GM21717 (cell line): ENCODE data around the gene SLMAP.
"Not testable (repeated sequence)": the region's sequence is repeated elsewhere in the genome, so short reads cannot be mapped to it uniquely, and the experiment has no call there.

ENCODE experiments used
- ATAC-seq: cut with Tn5 transposase; IDR thresholded peaks from one replicate; pipeline ENCODE4 v1.9.1; 2021; ENCODE audit warnings: mild to moderate bottlenecking, moderate library complexity; ENCODE audit not compliant: unreplicated experiment

Gene SLMAP

DNA sequence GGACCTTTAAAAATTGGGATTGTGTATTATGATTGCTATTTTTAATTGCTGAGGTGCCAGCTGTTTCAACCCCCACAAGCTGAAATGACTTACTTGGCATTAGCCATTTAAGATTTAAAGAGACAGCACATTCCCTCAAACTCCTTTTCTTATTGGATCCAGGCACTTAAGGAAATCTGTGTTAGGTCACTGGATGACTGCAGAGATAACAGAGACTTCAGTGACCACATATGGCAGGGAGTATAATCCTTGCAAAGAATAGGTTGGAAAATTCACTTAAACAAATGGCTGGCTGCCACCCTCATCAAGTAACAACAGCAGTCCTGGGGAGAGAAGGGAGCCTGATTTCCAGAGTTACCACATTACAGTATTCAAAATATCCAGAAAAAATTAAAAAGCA, 66.6 kb downstream of the SLMAP start:
- ATAC-seq, result no peak

DNA sequence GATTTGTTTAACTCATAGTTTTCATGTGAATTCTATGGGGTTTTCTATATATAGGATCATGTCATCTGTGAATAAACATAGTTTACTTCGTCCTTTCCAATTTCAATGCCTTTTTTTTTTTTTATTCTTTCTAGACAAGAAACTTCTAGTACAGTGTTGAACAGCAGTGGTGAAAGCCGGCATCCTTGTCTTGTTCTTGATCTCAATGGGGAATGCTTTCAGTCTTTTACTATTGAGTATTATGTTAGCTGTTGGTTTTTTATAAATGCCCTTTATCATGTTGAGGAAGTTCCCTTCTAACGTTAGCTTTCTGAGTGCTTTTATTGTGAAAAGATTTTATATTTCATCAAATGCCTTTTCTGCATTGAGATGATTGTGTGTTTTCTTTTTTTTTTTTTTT, 69.0 kb downstream of the SLMAP start:
- ATAC-seq, result no peak

DNA sequence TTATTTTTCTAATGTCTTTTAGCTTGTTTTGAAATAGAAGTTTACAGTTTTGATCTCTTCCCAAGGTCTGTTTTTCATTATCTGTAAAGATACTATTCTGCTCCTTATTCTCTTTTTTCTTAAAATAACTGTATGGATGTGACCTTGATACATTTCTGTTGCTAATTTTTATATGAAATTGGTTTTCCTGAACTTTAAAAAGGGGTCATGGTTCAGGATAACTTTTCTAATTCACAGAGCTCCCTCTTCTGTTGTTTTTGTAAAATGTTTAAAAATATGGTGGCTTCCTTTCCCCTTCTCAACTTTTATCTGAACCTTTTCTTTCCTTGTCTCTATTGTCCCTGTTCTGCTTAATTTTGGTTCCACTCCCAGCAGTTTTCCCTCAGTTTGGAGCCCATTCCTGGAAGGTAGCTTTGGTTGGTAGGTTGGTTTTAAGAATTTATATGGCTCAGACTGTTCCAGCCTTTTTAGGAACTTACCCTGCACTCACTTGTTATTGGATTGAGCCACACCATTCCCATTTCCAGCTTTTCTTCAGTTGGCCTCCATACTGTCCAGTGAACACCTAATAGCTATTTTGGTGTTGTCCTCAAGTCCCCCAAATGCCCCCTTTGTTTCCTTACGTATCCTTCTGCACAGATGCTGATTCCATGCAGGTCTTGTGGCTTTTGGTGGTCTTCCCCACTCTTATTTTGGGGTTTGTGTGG, 70.3 kb downstream of the SLMAP start:
- ATAC-seq, result no peak

DNA sequence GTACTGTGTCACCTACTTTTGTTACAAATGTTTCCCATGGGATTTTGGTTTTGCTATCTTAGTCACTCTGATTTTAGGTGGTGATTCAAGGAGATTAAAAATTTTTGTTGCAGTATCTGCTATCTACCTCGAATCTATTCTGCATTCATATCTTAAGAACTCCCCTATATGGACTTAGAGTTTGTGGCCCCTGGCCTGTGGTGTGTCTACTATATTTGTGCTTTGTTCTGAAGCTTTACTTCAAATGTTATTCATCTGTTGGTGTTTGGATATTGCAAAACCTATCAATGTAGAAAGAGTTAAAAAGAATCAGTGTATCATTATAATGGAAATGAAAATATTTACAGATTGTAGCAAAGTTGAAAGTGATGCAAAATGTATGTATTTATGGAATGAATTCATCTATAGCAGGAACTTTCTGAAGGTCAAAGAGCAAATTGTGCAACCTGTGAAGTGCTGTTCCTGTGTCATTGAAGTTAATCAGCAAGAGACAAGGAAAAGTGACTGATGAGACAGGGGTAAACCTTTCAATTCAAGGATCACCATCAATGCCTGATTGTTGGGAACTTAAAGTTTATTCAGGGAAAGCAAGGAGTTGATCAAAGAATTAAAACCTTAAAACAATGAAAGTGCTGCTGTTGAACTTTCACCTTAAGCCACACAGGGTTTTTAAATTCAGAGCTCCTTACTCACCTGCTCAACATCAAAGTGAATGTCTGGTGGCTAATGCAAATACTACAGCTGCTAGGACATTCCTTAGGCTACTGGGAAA, 71.0 kb downstream of the SLMAP start:
- no peak for ATAC-seq

DNA sequence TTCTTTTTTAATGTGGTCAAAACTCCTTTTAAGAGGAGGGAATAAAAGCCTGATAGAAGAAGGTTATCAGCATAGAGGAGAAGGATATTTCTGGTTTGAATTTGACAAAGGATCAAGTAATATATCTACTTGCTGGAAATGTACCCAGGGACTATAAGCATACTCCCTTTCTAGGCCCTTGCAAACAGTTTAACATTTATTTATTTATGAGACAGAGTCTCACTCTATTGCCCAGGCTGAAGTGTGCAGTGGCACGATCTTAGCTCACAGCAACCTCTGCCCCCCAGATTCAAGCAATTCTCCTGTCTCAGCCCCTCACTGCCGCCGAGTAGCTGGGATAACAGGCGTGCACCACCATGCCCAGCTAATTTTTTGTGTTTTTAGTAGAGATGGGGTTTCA, 71.6 kb downstream of the SLMAP start:
- no peak for ATAC-seq

DNA sequence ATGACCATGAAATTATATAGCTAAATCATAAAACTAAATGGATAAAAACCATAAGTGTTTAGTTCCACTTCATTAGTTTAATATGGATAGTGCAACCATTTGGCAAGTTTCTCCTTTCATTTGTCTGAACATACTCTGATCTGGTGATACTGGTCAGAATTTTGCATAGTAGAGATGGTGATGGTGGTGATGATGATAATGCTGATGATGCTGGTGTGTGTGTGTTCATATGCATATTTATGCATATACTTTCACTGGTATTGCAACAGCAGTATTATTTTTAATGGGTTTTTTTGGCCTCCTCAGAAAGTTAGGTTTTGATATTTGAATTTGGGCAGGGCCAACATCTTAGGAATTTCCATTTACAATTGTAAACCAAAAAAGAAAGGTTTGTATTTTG, 76.4 kb downstream of the SLMAP start:
- ATAC-seq, result no peak

DNA sequence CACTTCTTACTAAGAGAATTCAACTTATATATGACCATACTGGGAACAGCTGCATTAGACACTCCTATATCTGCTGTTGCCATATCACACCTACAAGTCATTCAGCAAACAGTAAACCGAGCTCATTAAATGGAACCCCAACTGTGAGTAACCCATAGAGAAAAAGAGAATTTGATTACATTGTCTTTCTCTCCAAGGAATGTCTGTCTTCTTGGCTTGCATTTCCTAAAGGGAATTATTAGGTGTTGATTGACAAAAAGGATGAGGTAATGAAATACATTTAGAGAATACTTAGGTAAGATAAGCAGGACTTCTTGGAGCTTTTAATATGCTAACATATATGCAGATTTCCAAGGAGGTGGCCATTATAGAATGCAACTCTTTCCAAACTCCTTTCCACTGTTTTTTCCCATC, 76.8 kb downstream of the SLMAP start:
- ATAC-seq, result no peak

DNA sequence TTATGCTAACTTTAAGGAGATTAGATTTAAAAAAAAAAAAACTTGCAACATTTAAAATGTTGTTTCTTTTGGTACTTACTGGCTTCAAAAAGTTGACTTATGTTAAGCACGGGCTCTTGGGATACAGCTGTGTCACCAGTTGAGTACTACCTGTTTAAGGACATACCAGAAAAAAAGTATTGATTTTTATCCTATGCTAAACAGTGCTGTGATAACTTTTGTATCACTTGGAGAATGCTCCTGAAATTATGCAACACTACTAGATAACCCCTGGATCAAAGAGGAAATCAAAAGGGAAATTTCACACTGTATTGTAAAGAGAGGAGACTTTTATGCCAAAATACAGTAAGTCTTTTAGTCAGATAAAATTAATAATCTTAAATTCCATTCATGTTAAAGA, 77.7 kb downstream of the SLMAP start:
- ATAC-seq, result no peak

DNA sequence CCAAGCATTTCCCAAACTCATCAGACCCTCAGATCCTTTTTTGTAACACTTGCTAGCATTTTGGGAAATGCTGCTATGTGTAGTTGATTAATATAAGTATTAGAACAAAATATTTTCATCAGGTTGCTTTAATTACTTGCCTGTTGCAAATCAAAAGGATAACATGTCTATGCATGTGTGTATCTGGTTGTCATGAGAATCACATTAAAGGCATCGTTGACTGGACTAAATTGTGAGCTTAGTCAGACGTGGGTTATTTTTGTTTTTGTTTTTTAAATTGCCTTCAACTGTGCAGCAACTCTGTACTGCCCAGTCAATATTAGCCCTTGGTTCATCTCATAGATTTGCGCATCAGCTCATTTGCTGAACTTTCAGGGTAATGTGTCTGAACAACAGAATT, 81.6 kb downstream of the SLMAP start:
- no peak for ATAC-seq

DNA sequence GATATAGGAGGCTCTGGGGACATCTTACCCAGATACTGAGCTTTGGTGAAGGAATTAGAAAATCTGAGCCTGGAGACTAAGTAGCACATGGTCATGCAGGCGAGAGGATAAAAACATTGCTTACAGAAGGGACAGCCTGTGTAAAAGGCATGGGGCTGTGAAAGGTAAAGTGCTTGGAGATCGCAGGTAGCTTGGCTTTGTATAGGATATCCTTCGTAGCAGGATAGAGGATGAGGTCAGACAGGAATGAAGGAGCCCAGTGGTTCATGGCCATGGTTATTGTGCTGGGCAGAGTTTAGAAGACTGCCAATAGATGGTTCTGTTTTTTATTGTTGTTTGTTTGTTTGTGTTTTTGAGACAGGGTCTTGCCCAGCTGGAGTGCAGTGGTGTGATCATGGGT, 82.5 kb downstream of the SLMAP start:
- no peak for ATAC-seq

DNA sequence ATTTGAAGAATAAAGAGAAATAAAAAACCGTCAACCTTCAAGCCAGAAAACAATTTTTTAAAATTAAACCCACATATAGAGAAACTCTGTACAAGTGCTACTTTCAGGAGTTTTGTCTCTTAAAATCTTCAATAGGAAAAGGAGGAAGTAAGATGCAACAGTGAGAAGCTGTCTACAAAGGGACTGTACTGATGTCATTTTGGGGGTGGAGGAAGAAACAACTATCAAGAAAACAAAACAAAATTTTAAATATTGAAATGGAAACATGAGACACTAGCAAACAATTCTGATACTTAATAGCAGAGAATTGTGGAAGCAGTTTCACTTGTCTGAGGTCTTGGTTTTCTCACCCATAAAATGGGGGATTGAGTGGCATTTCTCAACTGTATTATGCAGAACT, 84.4 kb downstream of the SLMAP start:
- ATAC-seq, result no peak

DNA sequence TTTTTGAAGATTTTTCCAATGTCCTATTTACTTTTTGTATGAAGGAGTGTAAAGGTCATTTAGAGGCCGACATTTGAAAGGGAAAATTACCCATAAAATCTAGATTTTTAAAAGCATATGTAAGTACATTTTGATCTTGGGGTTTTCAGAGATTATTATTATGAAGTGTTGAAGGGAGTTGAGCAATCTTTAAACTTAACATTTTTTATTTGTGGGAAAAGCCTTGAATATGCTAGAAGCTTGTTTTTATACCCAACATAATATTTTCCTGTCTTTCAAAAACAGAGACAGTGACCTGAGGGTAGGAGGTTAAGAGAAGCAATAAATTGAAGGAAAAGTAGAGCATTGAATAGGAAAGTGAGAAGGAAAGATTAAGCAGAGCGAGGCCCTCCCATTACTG, 85.7 kb downstream of the SLMAP start:
- ATAC-seq, result no peak

DNA sequence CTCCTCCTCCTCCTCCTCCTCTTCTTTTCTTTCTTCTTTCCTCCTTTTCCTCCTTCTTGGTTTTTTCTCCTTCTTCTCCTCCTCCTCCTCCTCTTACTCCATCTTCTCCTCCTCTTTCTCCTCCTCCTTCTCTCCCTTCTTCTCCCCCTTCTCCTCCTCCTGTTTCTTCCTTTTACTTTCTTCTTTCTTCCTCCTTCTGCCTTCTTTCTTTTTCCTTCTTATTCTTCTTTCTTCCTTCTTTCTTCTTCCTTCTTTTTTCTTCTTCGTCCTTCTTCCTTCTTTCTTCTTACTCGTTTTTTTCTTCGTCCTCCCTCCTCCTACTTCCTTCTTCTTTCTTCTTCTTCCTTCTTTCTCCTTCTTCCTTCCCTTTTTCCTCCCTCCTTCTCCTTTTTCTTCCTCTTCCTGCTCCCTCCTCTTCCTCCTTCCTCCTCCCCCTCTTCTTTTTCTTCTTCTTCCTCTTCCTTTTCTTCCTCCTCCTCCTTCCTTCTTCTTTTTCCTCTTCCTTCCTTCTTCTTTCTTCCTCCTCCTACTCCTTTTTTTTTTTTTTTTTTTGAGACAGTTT, 92.1 kb downstream of the SLMAP start:
- ATAC-seq, result no peak

DNA sequence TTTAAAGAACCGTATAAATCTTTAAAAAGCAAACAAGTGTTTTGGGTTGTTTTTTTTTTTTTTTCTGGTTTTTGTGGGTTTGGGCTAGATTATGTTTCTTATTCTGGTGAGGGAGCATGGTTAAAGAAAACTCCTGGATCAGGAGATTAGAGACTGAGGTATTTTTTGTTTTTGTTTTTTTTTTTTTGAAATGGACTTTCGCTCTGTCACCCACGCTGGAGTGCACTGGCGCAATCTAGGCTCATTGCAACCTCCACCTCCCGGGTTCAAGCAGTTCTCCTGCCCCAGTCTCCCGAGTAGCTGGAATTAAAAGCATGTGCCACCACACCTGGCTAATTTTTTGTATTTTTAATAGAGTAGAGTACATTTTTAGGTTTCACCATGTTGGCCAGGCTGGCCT, 95.2 kb downstream of the SLMAP start:
- ATAC-seq, result no peak

DNA sequence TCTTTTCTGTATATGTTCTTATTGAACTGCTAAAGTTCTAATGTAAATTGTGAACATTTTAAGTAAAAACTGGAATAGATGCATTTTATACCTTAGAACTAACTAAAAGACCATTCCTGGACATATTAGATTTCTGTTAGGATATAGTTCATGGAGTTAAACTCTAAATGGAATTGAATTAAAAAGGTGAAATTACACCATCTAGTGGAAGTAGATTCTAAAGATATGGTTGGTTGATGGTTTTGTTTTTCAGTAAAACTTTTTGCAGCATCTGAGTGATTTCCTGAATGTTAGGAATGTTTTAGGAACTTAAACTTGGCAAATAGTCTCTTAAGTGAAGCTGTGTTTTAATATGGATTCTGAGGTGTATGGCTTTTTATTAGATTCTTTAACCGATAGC, 96.8 kb downstream of the SLMAP start:
- ATAC-seq, result no peak

DNA sequence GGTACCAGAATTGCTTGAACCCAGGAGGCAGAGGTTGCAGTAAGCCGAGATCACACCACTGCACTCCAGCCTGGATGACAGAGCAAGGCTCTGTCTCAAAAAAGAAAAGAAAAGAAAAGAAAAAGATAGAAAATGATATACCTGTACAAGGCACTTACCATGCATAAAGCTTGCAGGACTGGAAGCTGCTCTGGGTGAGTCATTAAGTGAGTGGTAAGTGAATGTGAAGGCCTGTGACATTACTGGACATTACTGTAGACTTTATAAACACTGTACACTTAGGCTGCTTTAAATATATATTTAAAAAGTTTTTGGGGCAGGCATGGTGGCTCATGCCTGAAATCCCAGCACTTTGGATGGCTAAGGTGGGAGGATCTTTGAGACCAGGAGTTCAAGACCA, 99.2 kb downstream of the SLMAP start:
- no peak for ATAC-seq

DNA sequence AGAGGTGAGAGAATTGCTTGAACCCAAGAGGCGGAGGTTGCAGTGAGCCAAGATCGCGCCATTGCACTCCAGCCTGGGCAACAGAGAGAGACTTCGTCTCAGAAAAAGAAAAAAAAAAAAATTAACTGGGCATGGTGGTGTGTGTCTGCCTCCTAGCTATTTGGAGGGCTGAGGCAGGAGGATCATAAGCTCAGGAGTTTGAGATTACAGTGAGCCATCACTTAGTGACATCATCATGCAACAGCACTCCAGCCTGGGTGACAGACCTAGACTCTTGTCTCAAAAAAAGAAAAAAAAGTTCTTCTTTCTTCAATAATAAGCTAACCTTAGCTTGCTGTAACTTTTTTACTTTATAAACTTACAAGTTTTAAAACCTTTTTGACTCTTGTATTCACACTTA, 99.8 kb downstream of the SLMAP start:
- no peak for ATAC-seq

DNA sequence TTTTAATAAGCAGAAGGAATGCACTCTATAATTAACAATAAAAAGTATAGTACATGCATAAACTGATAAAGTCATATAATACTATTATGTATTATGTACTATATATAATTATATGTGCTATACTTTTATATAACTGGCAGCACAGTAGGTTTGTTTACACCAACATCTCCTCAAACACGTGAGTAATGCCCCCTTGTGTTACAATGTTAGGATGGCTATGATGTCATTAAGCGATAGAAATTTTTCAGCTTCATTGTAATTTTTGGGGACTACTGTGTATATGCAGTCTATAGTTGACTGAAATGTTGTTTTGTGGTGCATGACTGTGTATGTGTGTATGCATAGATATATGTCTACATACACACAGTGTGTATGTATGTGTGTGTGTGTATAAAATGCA, 100.6 kb downstream of the SLMAP start:
- no peak for ATAC-seq

DNA sequence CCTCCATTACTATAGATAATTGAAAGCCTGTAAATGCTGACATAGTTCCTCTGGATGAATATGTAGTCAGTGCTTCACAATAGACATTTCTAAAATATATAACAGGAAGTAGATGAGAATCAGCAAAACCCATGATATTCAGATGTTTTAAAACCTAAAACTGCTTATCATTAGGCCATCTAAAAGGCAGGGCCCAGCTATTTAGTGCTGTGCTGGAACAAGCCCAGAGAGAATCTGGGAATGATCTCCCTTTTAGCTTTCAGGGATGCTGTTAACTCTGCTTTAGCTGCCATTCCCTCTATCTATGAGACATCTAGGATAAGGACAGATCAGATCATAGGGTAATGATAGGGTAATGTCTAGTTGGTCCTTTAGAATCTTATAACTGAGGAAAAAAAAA, 106.8 kb downstream of the SLMAP start:
- no peak for ATAC-seq

DNA sequence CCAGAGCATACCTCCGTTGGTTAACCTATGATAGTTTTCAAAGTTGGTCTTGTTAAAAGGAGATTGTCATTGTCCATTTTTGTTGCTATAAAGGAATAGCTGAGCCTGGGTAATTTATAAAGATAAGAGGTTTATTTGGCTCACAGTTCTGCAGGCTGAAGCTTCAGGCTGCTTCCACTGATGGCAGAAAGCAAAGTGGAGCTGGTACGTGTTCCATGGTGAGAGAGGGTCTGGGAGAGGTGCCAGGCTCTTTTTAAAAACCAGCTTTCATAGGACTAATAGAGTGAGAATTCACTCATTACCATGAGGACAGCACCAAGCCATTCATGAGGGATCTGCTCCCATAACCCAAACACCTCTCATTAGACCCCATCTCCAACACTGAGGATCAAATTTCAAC, 107.3 kb downstream of the SLMAP start:
- no peak for ATAC-seq

DNA sequence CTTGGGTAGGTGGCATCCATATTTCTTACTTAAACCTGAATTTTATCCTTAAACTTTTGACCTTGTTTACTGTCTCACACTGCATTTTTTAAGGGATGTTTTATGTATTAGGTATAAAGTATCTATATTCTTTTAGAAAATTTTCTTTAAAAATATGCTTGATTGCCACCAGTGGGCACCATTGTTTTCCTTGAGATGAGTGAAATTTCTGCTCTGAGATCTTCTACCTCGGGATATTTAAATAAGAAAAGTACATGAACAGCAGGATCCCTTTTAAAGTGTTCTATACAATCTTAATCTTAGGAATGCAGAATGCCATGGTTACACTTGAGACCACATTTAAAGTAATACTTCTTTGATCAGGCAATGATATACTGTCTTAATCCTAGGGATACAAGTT, 108.7 kb downstream of the SLMAP start:
- no peak for ATAC-seq

DNA sequence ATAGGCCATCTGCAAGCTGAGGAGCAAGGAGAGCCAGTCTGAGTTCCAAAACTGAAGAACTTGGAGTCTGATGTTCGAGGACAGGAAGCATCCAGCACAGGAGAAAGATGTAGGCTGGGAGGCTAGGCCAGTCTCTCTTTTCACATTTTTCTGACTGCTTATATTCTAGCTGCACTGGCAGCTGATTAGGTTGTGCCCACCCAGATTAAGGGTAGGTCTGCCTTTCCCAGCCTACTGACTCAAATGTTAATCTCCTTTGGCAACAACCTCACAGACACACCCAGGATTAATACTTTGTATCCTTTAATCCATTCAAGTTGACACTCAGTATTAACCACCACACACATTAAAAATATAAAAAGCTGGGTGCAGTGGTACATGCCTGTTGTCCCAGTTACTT, 113.0 kb downstream of the SLMAP start:
- ATAC-seq, result not testable (repeated sequence)
